Loucy (cell line): ENCODE data around the gene UNC13B.

Experiments used
- CTCF ChIP-seq: fragments of 200-600 bp; sonication (generic); conservative IDR thresholded peaks from 2 replicates; pipeline ENCODE4 v1.5.1; 2014; ENCODE audit warnings: mild to moderate bottlenecking, antibody characterized with exemption, low read length
- EZH2phosphoT487 ChIP-seq: fragments of 200-600 bp; IDR thresholded peaks from 2 replicates; pipeline ENCODE4 v1.6.1; 2018; ENCODE audit warnings: antibody characterized with exemption, mild to moderate bottlenecking, moderate library complexity, borderline replicate concordance

GRCh38 chr9:35253075-35253474, 91.3 kb downstream of the UNC13B start:
- TF ChIP-seq CTCF = no peak
- TF ChIP-seq EZH2phosphoT487 = no peak
